Tibial artery (tissue), 4 donors: ENCODE results near the gene IL36B.

Experiments
- DNase-seq, 2 donors: peaks; one replicate each; pipeline ENCODE4 v3.0.0-alpha.2; 2019
- H3K27ac ChIP-seq, 2 donors: fragments of 200-600 bp; sonication (generic) in 1 of 2; 1 replicate in 1 of 2; 2 replicates in 1 of 2; pipeline ENCODE4 v1.5.1; 2018 to 2019; ENCODE audit warnings: mild to moderate bottlenecking in 1 of 2
- H3K27me3 ChIP-seq, 2 donors: fragments of 200-600 bp; sonication (generic) in 1 of 2; one replicate each; pipeline versions ENCODE4 v1.5.1 to v1.6.0; 2016 to 2019
- H3K36me3 ChIP-seq, 3 donors: fragments of 200-600 bp; sonication (generic) in 2 of 3; one replicate each; pipeline ENCODE4 v1.5.1; 2016 to 2019; ENCODE audit warnings: mild to moderate bottlenecking in 2 of 3
- H3K4me1 ChIP-seq, 4 donors: fragments of 200-600 bp; sonication (generic) in 2 of 4; 1 replicate in 3 of 4; 2 replicates in 1 of 4; pipeline ENCODE4 v1.5.1; 2016 to 2019
- H3K4me3 ChIP-seq, 2 donors: fragments of 200-600 bp; sonication (generic) in 1 of 2; 1 replicate in 1 of 2; 2 replicates in 1 of 2; pipeline ENCODE4 v1.5.1; 2018 to 2019; ENCODE audit warnings: mild to moderate bottlenecking in 2 of 2
- H3K9me3 ChIP-seq, 3 donors: fragments of 200-600 bp; sonication (generic) in 1 of 3; one replicate each; pipeline ENCODE4 v1.5.1; 2016 to 2019
- intact Hi-C: fragments of 100-400 bp; cut with DNase I; formaldehyde crosslinking; loops from one replicate; pipeline ENCODE4 v1.15.0; 2023; ENCODE audit warnings: low total_unique reads
- TF ChIP-seq, protein P1 (sequence below), 2 experiments: fragments of 200-600 bp in 1 of 2; fragments of 450-650 bp in 1 of 2; IDR thresholded peaks; one replicate each; pipeline ENCODE4 v1.5.1; 2017 to 2019; ENCODE audit warnings: antibody characterized with exemption in 2 of 2, mild to moderate bottlenecking in 1 of 2, moderate library complexity in 1 of 2

Gene IL36B

GRCh38 chr2:112980537-112980936, 72.1 kb downstream of the IL36B start:
- TF ChIP-seq, protein P1, sequence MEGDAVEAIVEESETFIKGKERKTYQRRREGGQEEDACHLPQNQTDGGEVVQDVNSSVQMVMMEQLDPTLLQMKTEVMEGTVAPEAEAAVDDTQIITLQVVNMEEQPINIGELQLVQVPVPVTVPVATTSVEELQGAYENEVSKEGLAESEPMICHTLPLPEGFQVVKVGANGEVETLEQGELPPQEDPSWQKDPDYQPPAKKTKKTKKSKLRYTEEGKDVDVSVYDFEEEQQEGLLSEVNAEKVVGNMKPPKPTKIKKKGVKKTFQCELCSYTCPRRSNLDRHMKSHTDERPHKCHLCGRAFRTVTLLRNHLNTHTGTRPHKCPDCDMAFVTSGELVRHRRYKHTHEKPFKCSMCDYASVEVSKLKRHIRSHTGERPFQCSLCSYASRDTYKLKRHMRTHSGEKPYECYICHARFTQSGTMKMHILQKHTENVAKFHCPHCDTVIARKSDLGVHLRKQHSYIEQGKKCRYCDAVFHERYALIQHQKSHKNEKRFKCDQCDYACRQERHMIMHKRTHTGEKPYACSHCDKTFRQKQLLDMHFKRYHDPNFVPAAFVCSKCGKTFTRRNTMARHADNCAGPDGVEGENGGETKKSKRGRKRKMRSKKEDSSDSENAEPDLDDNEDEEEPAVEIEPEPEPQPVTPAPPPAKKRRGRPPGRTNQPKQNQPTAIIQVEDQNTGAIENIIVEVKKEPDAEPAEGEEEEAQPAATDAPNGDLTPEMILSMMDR (IDR thresholded peaks at IDR 0.05): no peak
- no peak overlapping the region for H3K4me3 ChIP-seq
- no peaks in the 10 kb centered on the region for H3K9me3 ChIP-seq
- intact Hi-C loops: no loop called here
- no peaks in the 10 kb centered on the region for H3K36me3 ChIP-seq
- DNase-seq: no peak
- H3K27me3 ChIP-seq: peaks cover 0 to 4% of the 10 kb centered on the region in 2 donors
- no peak overlapping the region for H3K27ac ChIP-seq
- no peaks in the 10 kb centered on the region for H3K4me1 ChIP-seq

GRCh38 chr2:112979731-112980130, 72.9 kb downstream of the IL36B start:
- TF ChIP-seq, protein P1 (IDR thresholded peaks at IDR 0.05): no peak
- intact Hi-C loops: no loop called here
- H3K4me3 ChIP-seq: no peak overlapping the region
- H3K36me3 ChIP-seq: no peaks in the 10 kb centered on the region
- no peaks in the 10 kb centered on the region for H3K4me1 ChIP-seq
- no peak for DNase-seq
- no peak overlapping the region for H3K27ac ChIP-seq
- H3K9me3 ChIP-seq: no peaks in the 10 kb centered on the region
- H3K27me3 ChIP-seq: peaks cover 0 to 4% of the 10 kb centered on the region in 2 donors

DNA sequence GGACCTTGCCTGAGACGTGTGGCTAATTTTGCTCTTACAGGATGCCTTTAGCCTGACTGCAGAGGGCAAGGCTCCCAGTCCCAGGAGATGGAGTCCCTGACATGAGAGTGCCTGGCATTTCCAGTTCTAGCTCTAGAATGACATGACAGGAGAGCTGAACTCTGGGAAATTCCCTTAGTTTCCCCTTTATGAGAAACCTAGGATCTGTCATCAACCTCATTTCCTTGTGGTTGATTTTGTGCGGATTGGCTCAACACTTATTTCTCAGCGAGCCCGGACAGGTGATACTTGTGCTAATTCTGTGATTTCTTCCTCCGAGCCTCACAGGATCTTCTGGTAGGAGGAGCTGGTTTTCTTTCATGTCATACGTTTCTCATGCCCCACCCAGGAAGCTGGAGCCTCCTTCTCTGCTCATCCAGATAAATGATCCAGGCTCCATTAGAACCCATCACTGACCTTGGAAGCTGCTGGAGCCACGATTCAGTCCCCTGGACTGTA, 75.1 kb downstream of the IL36B start, which contains the start of gene IL36G:
Gene IL36G (plus strand): TSS at position 448 of the 498 bp plus-strand sequence. CDS start 633 bp downstream, outside the sequence.
- H3K9me3 ChIP-seq: no peaks in the 10 kb centered on the region
- no peak within 1 kb of the TSS for H3K27ac ChIP-seq
- intact Hi-C loops: no loop called here
- TF ChIP-seq, protein P1 (IDR thresholded peaks at IDR 0.05): no peak
- H3K36me3 ChIP-seq: no peaks in the 10 kb centered on the region
- DNase-seq: no peak
- peaks cover 0 to 4% of the 10 kb centered on the region in 2 donors for H3K27me3 ChIP-seq
- H3K4me3 ChIP-seq: no peak within 1 kb of the TSS
- H3K4me1 ChIP-seq: no peaks in the 10 kb centered on the region
